ENCODE results near the gene SNX8.

SNX8 gene

DNA sequence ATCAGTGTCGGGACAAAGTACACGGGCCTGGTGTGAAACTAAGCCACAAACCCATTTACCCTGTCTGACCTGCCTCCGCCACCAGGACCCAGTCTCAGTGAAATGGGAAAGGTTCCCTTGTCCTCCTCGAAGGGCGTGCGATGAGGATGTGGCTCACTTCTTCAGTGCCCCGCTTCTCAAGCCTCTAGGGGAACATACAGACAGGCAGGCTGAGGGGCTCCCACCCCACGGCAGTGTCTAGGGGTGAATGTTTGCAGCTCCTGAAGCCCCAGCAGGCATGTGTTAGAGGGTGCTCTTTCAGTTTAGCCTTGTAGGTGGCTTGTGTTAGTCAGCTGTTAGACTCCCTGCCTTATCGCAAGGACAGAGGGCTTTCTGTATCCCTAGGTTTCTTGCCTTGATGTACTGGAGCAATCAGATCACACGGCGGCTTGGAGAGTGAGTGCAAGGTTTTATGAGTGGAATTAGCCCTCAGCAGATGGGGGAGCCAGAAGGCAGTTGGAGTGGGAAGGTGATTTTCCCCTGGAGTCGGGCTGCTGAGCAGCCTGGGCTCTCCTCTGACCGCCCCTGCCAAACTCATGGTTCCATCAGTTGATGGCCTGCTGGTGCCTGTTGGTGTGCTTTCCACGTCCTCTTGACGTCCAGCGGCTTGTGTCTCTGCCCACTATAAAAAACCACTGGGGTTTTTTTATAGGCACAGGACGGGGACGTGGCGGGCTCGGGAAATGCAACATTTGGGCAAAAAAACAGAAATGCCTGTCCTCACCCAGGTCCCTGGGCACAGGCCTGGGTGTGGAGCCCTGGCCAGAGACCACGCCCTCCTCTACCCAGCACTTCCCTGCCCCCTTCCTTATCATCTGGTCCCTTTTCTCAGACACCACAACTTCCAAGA is 71.5 kb downstream of the SNX8 start:
- DNase-seq: no peak

GRCh38 chr7:2241580-2242540 is 72.4 kb downstream of the SNX8 start, which contains the start of the genes MRM2 and NUDT1:
TSS of gene MRM2 (minus strand) at chr7:2242205. CDS start at chr7:2242169, 36 bp downstream.
TSS of gene NUDT1 (plus strand) at chr7:2242226. CDS start at chr7:2244575, 2,349 bp downstream.
- DNase-seq: peak; percentile 84

DNA sequence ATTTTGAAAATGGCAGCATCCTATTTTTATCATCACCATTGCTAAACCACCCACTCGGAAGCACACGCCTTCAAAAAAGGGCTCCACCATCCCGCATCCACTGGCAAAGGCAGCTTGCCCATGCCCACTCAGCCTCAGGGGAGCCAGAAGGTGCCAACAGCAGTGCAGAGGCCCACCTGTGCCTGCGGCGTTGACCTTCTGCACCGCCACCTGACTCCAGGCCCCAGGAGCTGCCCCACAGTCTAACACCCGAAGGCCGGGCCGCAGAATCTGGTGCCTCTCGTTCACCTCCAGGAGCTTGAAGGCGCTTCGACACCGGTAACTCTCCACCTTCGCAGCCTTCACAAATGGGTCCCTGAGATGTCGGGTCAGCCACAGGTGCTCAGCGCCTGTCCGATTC is 75.0 kb downstream of the SNX8 start:
- no peak for DNase-seq

- DNase-seq: peak; percentile 98
These were observed 77.1 kb downstream of the SNX8 start for GRCh38 chr7:2237109-2237602.

- DNase-seq: no peak
These were observed 80.3 kb downstream of the SNX8 start for GRCh38 chr7:2233926-2234325.

DNA sequence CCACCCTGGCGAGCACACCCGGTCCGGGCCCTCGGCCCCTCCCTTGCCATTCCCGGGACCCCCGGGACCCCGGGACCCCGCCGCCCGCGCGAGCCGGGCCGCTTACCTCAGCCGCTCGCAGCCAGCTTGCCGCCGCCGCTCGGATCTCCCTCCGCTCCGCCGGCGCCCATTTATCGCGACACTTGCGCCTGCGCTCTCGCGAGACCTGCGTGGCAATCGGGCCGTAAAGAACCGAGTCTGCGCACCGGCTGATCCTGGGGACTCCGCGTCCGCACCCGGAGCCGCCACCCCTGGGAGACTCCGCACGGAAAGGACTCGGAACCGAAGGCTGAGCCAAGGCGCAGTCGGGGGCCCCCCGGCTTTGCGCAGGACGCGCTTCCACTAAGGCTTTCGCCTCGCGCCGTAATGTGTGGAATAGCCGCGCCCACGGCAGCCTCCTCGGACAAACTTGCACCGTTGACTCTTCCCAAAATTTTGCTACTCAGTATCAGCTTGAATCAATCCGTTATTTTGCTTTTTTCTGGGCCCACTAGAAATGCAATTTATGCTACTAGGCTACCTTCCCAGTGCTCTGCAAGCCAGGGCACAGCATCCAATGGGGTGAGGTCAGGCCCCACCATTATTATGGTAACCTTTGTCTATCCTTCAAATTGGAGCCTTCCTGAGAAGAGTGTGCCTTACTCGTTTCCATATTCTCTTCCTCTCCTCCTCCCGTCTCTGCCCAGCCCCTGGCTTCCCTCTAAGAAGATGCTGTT is 81.3 kb downstream of the SNX8 start, which contains the start of gene MAD1L1:
MAD1L1 (minus strand) TSS at position 180 of the 755 bp plus-strand sequence. CDS start 2,812 bp downstream, outside the sequence.
- peak; percentile 89 for DNase-seq

GRCh38 chr7:2231992-2232765 is 82.1 kb downstream of the SNX8 start:
- DNase-seq: peak; percentile 11

GRCh38 chr7:2230882-2231281 is 83.4 kb downstream of the SNX8 start:
- no peak for DNase-seq

GRCh38 chr7:2230226-2230625 is 84.0 kb downstream of the SNX8 start:
- no peak for DNase-seq

DNA sequence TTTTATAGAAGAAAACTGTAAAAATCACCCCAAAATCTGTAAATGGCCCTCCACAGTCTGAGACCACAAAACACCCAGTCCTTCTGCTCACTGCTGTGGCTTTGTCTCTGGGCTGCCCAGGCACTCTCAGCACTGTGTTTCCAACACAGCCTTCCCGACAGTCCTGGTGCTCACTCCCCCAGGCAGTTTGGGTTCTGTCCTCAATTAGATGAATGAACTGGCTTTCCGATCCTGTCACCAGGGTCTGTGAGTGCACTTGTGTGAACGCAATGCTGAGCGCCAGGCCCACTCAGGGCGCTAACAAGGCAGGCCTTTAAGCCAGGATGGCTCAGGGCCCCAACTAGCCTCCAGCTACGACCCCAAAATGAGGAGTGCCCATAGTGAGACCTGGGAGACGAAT is 84.8 kb downstream of the SNX8 start:
- no peak for DNase-seq

DNA sequence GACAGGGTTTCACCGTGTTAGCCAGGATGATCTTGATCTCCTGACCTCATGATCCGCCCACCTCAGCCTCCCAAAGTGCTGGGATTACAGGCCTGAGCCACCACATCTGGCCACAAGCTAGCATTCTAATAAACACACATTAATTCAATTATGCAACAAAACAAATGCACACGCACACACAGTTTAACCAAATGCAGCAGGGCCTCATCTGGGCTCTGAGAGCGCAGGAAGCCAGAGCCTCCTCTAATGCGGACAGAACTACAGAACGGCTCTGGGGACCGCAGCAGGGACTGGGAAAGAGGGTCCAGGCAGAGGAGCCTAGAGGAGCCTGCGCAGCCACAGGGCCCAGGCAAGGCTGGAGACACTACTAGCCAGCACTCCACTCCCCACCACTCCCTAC is 85.3 kb downstream of the SNX8 start:
- DNase-seq: no peak

DNA sequence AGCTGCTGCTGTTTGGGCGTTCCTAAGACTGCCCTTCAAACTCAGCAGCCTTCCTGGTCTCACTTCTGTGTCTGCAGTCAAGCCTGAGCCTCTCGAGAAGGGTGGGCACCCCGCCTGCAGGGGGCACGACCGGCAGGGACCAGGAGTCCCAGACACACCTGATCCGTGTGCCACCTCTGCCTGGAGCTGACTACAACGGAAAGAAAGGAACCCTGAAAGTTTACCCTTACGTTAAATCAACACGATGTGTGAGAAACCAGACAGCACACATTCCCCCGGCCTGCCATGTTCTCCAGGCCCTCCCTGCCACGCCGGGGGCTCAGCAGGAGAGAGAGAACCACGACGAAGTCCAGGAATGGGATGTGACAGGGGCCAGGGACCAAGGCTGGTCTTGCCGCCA is 86.5 kb downstream of the SNX8 start:
- no peak for DNase-seq

DNA sequence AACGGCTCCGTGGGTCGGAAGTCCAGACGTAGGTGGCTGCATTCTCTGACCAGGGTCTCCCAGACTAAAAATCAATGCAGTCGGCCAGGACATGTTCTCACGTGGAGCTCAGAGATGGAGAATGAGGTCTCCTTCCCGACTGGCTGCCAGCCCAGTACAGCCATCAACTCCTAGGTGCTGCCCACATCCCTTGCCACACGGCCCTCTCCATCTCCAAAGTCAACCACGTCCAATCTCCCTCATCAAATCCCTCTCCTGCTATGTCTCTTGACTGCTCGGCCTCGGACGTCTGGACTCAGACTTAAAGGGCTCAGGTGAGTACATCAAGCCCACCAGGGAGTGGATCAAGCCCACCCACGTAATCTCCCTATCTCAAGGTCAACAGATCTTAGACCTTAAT is 88.4 kb downstream of the SNX8 start:
- no peak for DNase-seq

- no peak for DNase-seq
These were observed 88.9 kb downstream of the SNX8 start for GRCh38 chr7:2225336-2225735.

DNA sequence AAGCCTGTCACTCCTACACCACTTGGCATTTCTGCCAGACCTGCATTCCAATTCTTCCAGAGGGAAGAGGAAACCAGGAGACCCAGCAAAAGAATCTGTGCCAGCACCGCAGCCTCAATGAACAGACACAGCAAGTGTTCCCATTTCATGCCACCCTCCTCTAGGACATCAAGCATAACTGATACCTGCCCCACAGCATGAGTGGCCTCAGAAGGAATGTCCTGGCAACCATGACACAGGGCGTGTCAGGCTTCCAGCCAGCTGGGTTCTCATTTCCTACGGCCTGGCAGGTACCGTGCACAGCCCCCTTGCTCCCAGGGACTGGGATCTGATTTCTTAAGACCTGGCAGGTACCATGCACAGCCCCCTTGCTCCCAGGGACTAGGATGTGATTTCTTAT is 89.3 kb downstream of the SNX8 start:
- no peak for DNase-seq

DNA sequence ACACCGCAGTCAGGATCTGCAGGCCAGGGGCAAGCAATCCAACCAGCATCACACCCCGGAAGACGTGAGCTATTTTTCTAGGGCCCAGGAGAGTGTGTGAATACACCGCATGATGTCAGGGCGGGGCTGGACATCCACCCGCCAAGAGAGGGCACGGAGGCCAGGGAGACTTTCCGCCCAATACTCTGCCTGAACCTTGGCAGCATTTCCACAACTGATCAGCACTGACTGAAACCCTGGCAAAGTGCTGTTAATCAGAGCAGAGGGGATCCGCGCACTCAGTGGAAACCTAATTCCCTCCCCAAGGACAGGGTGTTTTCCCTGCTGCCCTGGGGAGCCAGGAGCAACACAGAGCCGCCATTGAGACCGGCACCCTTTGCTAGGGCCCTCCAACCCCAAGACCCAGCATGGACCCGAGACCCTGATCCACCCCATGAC is 89.7 kb downstream of the SNX8 start:
- DNase-seq: no peak

- DNase-seq: no peak
These were observed 90.9 kb downstream of the SNX8 start for GRCh38 chr7:2223321-2223720.

- no peak for DNase-seq
These were observed 91.7 kb downstream of the SNX8 start for GRCh38 chr7:2222516-2222915.

DNA sequence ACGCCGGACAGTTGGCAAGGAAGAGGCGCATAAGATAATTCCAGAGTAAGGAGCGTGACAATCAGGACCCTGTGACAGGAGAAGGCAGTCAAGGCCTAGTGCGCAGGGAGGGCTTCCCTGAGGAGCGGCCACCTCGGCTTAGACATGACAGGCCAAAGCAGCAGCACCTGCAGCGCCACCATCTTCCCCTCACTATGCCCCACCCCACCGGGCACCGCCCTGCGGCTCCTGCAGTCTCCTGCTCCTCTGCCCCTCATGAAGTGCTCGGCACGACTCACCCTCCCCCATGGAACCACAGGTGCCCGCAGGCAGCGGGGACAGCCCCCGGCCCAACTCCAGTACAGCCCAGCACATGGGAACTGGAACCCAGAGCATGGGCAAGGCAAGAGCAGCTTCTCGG is 93.3 kb downstream of the SNX8 start:
- DNase-seq: no peak

- no peak for DNase-seq
These were observed 93.7 kb downstream of the SNX8 start for GRCh38 chr7:2220506-2220905.

DNA sequence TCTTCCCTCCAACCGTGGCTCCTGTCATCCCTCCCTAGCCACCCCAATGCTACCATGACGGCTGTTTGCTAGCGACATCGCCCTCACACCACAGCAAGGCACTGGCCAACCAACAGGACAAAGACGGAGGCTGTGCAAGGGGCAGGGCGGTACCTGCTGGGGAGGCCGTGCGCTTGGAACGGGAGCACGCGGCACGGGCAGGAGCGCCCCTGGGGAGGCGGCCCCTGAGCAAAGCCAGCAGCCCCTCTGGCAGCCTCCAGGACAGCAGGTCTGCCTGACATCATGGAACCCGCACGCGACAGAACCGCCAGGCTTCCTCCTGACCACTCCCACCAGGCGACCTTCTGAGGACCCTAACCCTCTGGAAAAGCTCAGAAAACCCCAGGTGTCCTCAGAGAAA is 94.2 kb downstream of the SNX8 start:
- no peak for DNase-seq

DNA sequence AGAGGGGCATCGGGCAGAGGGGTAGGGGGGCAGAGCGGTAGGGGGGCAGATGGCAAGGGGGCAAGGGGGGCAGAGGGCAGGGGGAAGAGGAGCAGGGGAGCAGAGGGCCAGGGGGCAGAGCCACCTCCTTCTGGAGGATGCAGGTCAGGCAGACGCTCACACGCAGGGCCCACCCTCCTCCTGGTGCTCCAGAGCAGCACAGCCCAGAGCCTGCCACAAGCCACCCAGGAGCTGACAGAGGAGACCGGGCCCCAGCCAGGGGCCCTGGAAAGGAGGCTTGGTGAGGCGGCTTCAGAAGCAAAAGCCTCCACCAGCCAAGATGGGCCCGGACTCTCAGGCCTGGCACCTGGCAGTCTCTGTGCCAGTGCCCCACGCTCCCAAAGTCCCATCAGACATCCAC is 94.6 kb downstream of the SNX8 start:
- no peak for DNase-seq

Measured in inflammatory macrophage treated with lipopolysaccharide for 4 hours (primary cell).